HG03354 (cell line): ENCODE results near the gene RAD18.

Experiments
- ATAC-seq: cut with Tn5 transposase; IDR thresholded peaks from one replicate; pipeline ENCODE4 v1.9.1; 2021; ENCODE audit warnings: mild to moderate bottlenecking; ENCODE audit not compliant: unreplicated experiment, poor library complexity, severe bottlenecking

Gene RAD18, protein sequence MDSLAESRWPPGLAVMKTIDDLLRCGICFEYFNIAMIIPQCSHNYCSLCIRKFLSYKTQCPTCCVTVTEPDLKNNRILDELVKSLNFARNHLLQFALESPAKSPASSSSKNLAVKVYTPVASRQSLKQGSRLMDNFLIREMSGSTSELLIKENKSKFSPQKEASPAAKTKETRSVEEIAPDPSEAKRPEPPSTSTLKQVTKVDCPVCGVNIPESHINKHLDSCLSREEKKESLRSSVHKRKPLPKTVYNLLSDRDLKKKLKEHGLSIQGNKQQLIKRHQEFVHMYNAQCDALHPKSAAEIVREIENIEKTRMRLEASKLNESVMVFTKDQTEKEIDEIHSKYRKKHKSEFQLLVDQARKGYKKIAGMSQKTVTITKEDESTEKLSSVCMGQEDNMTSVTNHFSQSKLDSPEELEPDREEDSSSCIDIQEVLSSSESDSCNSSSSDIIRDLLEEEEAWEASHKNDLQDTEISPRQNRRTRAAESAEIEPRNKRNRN

DNA sequence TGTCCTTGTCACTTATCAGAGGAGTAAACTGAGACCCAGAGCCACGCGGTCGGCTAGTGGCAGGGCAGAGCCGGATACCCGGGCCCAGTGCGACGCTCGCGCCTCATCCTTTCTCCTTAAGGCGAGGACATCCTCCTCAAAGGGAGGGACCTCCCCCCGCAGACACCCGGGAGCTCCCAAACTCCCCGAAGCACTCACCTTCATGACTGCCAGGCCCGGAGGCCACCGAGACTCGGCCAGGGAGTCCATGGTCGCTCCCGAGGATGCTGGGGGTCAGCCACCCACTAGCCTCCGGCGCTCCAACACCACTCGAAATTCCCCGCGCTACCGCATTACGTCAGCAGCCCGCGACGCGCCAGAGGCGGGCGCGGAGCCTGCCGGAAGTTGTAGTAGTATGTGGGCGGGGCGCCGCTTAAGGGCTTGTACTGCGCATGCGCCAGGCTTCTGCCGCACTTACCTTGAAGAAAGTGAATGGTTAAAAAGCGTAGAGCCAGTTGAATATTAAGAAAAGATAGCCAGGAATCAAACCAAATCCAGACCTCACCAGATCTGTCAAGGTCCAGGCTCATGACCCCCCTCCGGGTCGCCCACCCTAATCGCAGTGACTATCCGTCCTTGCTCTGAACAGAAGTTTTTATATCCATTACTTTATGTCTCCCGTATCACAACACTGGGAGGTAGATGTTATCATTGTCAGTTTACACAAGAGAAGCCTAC is at the start of gene RAD18:
RAD18 (minus strand) TSS at position 336 of the 717 bp plus-strand sequence; CDS start at position 249, 87 bp downstream.
- ATAC-seq, result peak; percentile 93

DNA sequence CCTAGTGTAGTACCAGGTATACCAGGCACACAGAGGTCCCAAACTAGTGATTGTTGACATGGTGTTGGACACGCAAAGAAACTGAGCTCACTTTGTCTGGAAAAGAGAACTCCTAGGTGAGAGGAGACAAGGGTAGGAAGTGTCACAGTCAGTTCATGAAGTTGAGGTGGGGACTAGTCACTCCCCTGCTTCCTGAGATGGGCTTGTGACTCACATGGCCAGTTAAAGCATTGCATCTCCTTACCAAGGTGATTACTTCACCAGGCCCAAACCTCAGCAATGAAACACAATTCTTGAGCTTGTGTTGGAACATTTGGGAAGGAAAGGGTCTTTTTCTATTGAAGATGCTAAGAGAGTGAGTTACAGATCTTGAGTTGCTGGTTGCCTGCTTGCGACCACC is 49.2 kb upstream of the RAD18 start:
- ATAC-seq, result no peak

DNA sequence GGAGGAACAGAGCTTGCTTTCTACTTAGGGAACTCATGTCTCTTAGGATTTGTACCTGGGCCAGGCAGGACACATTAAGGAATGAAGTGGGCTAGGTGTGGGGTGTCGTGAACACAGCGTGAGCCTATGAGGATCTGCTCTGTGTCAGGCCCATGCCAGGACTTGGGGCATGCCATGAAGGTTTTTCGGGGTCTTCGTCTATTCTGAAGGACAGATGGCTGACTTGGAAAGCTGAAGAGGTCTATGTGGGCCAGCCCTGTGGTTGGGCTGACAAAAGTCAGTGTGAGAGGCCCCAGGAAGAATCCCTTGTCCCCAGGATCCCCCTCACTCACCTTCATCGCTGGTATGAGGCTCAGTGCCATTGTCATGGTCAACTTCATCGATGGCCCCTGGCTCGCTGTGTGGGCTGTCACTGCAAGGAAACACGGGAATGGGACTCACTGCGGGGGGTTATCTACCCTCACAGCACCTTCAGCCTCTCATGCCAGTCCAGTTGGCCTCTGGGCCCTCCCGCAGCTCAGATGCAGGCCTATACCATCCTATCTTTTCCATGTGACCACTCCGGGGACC is 46.8 kb upstream of the RAD18 start:
- no peak for ATAC-seq

DNA sequence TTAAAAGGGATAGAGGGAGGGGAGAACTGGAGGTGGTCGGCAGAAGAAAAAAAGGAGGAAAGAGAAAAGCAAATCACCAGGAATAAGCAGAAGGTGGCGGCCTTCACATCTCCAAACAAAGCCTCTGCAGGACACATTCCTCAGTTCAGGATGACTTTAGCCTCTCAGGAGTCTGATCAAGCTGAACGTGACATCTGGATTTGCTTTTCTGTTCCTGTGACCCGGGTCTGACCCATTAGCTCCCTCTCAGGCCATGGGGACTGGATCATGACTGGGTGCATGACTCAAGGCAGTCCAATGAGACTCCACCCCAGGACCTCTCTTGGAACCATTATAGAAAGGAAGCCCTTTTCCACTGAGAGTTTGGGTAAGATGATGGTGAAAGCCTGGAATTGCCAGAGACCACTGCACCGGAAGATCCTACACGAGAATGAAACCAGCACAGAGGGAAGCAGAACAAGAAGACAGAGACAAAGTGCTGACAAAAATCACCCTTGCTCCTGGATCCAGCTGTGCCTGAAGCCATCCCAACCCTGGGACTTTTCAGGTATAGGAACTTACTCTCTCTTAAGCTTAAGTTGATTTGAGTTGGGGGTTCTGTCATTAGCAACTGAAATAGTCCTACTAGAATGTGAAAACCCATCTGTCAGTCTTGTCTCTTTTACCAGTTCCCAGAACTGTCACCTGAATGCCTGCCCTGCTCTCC is 45.4 kb upstream of the RAD18 start:
- ATAC-seq, result no peak

DNA sequence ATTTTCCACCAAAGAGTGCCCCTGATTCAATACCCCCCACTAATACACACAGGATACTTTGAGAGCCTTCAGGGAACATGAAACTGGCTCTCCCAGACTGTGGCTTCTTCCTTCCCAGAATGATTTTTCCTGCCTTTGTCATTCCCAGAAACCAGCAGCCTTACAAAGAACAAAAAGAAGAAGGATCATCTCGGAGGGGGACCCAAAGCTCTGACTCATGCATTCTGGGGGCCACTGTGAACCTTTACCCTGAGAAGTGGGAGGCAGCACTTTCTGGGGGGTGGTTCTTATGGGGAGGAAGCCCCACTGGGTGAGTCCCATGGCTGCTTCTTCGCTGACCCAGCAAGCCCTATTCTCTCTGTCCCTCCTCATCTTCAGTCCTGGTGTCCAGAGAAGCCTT is 44.7 kb upstream of the RAD18 start:
- no peak for ATAC-seq

DNA sequence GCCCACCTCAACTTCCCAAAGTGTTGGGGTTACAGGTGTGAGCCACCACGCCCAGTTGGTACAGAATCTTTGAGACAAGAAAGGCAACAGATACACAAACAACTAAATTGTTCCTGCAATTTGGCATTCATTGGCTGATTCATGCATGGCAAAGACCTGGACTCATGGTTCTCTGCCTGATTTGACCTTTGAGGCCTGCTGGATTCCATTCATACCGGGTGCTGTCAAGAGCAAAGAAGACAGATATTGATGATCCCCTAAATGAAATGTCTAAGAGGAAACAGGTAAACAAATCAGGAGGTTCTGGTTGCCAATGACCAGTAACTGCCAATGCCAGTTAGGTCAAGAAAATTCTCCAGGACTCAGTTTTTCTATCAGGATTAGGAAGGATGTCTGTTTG is 43.9 kb upstream of the RAD18 start:
- no peak for ATAC-seq

DNA sequence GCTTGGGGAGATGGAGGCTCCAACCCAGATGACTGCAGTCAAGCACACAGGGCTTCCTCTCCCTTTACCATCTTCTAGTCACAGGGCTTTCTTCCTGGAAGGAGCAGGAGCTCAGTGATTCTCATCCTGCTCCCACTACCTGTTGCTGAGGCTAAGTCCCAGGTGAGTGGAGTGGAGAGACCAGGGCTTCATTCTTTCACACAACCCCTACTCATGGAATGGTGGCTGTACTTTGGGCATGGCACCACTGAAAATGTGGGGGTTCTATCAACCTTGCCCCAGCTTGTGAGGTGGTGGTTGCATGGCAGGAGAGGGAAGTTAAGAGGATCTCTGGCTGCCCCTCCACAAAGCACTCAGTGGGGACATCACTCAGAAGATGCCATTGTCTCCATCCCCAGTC is 36.8 kb upstream of the RAD18 start:
- ATAC-seq, result no peak

DNA sequence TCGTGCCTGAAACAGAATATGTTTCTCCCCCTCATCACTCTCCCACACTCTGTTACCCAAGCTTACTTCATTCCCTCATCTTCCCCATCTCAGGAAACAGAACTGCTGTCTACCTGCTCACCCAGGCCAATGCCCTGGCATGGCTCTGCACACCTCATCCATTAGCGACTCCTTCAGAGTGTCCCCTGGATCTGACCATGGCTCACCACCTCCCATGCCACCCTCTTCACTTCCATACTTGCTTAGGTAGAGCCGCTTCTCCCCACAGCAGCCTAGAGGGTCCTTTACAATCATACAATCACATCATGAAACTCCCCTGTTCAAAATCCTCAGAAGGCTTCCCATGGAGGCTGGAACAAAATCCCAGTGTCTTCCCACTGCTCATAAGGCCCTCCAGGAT is 33.9 kb upstream of the RAD18 start:
- ATAC-seq, result no peak

DNA sequence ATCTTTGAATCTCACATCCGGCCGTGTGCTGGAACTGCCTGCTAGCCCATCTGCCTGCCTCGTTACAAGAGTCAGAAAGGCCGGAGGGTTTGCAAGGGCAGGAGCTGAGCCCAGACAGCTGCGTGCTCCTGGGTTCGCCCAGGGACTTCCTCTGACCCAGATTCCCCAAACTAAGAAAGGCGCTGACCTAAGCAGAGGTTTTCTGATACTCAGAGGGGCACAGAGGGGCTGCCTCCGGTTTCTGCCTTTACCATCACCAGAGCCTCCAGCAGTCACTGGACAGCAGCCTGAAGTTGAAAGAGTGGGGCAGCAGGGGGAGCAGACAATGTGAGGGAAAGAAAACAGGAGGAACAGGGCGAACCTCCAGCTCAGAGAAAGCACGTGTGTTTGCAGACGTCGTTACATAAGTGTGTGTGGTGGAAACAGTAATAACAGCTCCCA is 33.4 kb upstream of the RAD18 start:
- no peak for ATAC-seq

DNA sequence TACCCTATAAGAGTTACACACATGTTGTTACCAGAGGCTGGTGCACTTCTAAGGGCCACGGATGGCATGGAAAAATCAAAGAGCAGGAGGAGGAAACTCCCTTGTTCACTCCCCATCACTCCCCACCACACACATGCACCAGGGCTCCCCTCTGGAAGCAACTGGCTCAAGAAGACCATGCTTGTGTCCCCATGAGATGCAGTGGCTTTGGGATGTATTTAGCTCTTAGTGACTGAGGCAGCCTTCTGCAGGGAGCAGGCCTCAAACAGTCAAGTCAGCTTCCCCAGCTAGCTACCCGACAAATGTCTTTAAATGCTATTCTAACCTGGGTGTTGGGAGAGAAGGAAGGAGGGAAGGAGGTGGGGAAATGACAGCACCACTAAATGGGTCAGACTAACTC is 32.9 kb upstream of the RAD18 start:
- no peak for ATAC-seq

DNA sequence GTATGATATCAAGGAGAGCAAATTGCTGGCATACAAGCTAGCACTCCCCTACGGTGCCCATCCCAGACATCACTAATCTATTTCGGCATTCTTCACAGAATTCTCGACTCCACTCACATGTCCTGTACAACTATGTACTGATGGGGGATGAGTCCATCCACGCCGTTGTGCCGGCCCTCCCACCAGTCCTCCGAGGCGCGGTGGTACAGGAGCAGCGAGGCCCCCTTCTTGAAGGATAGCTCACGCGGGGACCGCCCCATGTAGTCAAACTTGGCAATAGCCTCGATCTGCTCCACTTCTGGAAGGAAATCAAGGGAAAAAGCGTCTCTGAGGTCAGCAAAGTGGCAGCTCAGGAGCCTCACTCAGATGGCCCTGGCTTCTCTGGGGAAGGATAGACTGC is 31.0 kb upstream of the RAD18 start:
- ATAC-seq, result no peak

DNA sequence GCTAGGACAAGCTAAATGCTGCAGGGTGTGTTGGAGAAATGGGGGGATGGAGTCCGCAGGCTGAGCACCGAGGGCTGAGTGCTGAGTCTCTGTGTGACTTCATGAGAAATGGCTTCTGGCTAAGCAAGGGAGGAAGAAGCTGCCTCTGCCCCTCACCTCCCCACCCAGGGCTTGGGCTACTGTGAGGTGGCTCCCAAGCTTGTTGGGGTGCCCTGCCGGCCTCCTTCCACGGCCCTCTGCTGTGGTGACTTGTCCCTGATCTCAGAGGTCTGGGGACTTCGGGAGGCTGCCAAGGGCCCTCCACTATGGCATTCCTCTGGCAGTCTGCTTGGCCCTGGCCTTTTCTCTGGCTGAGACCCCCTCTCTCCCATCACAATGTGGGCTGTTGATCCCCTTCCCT is 30.1 kb upstream of the RAD18 start:
- no peak for ATAC-seq

DNA sequence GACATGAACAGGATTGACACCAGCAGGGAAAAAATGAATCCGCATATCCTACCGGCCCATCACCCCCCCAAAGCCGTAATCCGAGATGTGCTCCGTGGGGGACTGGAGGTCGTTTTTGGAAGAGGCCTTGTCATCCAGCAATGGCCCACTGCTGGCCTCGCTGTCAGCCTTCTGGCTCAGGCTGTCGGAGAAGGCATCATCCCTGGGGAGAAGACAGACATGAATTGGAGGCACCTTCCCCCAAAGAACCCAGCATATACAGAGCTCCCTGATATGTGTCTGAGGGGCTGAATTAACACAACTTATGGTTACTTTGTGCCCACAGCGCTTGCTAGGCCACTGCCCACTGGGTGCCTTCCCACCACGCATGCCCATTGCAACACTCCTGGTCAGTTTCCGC is 29.6 kb upstream of the RAD18 start:
- ATAC-seq, result no peak

DNA sequence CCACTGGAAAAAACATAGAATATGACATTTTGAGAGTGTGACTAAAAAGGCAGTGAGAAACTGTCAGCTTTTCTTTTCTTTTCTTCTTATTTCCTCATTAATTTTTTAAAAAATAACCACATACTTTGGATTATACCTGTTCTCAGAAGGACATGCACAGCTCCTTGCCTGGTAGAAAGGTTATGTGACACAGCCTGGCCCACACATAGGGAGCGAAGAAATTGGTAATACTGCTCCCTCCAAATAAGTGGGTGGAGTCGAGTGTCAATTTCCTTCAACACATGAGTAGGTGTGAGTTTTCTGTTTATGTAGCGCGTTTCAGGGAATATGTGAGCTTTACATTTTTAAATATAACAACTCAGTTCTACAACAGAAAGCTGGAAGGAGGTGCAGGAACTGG is 28.9 kb upstream of the RAD18 start:
- no peak for ATAC-seq

DNA sequence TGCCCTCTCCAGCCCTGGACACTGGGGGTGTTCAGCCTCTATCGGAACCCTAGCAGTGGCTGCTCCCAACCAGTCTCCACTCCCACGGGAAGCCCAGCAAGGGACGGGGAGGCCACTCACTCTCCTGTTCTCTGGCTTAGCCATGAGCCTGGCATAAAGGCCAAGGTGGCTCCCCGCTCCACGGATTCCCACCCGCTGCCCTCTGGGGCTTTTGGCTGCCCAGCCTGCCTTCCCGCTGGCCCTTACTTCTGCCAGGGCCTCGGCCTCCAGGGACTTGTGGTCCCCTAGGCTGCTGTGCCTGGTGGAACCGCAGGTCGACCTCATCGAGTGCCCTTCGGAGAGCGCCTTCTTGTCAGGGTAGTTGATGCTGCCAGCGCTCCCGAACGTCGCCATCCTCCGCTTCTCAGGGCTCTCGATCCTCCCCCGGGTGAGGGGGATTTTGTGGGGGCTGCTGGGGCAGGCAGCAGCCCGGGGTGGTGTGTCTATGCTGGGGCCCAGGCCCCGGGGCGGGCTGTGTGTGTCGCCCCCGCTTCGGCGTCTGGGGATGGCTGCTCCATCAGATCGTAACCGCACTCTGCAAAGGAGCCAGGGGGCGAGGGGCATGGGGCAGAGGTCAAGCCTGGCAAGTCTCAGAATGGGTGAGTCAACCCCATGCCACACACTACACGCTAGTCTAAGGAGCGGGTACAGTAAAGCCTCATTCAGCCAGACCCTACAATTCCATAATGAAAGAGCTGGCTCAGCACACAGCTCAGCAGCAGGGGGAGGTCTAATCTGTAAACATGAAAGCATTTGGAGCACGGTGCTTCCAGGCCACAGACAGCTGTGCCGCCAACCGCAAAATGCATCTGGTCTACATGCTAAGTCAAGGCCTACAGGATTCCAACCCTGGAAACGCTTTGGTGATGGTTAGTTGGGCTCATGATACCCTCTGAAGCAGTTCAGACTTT is 27.3 kb upstream of the RAD18 start:
- ATAC-seq, result no peak

DNA sequence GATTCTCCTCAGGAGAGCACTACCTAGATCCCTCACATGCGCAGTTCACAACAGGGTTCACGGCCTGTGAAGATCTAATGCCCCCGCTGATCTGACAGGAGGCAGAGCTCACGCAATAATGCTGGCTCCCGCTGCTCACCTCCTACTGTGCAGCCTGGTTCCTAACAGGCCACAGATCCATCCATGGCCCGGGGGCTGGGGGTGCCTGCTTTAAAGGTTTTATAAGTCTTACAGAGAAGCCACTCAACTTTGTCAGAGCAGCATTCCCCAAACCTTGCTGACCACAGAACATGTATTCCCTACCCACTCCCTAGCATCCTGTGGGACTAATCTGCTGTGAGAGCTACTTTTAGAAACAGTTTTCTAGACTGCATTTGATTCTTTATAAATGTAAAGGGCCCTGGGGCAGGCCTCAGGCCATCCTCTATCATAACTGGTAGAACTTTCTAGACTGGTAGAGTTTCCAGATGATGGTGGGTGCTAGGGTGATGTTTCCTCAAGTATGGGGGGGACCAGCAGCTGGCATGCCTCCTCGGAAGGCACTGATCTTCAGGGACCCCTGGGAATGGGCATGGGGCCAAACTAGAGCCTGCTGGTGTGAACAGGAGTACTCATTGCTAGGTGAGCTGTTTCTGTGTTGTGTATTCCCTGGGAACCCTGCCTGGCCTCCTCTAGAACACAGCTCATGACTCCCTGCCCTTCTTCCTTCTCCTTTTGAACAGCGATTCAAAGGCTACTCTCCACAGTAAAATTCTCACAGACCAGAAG is 25.7 kb upstream of the RAD18 start:
- no peak for ATAC-seq

DNA sequence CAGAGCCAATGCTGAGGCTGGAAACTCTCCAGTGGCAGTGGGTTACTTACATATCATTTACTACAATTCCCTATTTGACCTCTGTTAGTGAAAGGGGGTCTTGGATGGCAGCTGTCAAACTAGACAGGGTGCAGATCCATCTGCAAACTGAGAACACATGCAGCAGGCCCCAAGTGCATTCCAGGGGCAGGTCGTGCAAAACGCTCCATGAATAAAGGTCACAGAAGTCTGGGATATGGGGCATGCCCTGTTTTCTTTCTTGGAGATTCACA is 25.0 kb upstream of the RAD18 start:
- no peak for ATAC-seq

DNA sequence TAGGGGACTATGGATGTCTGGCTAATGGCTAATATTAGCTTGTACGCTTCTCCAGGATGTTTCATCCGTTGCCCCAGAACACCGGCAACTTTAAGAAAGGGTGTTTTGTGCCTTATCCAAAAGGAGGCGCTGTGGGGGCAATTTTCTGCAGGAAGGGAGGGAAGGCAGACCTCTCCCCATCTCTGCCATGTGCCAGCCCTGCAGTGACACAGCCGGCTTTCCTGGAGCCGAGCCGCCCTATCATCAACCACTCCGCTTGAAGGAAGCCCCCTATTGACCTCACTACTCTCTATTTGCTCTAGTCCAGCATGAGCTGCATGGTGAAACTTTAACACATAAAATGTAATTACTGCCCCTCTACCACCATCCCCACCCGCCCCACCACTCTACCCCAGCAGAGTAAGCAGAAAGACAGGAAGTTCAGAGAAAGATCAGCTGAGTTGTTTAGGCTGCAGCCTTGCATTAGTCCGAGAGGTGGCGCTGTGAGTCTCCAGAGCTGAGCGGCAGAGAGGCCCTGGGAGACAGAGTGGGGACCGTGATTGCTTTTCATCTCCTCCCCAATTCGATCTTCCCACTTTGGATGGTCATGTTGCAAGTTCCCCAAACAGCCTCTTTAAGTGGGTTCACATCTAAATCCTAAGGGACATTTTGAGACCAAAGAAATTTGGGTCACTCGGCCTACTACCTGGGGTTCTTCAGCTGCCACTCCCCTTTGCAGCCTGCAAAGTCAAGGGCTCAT is 24.5 kb upstream of the RAD18 start:
- peak; percentile 88 for ATAC-seq
